Measurements from ENCODE around the gene TSACC.

DNA sequence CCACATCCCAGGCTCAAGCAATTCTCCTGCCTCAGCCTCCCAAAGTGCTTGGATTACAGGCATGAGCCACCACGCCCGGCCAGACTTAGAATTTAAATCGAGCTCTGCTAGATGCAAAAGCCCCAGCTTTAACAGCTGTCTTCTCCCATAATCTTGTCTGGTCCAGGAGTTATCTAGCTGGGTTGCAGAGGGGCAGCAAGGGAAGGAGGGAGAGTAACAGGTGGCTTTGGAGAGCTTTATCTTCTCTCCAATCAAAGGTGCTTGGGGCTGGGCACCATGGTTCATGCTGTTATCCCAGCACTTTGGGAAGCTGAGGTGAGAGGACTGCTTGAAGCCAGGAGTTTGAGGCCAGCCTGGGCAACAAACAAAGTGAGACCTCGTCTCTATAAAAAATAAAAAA lies 34.5 kb downstream of the TSACC start:
- no peak for TF ChIP-seq EZH2 (IDR thresholded peaks at IDR 0.05; ENCODE audit: borderline replicate concordance, low read depth, low read length, severe bottlenecking)
- TF ChIP-seq, protein P1, sequence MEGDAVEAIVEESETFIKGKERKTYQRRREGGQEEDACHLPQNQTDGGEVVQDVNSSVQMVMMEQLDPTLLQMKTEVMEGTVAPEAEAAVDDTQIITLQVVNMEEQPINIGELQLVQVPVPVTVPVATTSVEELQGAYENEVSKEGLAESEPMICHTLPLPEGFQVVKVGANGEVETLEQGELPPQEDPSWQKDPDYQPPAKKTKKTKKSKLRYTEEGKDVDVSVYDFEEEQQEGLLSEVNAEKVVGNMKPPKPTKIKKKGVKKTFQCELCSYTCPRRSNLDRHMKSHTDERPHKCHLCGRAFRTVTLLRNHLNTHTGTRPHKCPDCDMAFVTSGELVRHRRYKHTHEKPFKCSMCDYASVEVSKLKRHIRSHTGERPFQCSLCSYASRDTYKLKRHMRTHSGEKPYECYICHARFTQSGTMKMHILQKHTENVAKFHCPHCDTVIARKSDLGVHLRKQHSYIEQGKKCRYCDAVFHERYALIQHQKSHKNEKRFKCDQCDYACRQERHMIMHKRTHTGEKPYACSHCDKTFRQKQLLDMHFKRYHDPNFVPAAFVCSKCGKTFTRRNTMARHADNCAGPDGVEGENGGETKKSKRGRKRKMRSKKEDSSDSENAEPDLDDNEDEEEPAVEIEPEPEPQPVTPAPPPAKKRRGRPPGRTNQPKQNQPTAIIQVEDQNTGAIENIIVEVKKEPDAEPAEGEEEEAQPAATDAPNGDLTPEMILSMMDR (IDR thresholded peaks at IDR 0.05; ENCODE audit: borderline replicate concordance, extremely low read depth, low read length, poor library complexity, severe bottlenecking), result no peak

Measured in DND-41 (cell line).